A673 (cell line): ENCODE measurements around the gene TMEM179.

ENCODE experiments used
- EZH2 ChIP-seq: fragments of 200-600 bp; sonication (generic); IDR thresholded peaks from 2 replicates; pipeline ENCODE4 v1.6.1; 2017; ENCODE audit warnings: borderline replicate concordance, low read depth, mild to moderate bottlenecking, mixed read lengths, antibody characterized with exemption, low read length; ENCODE audit not compliant: poor library complexity, severe bottlenecking
- TF ChIP-seq, protein P1 (sequence below): fragments of 300-800, 200-600 bp; sonication (generic); conservative IDR thresholded peaks from 2 replicates; pipeline ENCODE4 v1.5.1; 2017; ENCODE audit warnings: low read depth, mild to moderate bottlenecking, antibody characterized with exemption, low read length, moderate library complexity, mixed read lengths

DNA sequence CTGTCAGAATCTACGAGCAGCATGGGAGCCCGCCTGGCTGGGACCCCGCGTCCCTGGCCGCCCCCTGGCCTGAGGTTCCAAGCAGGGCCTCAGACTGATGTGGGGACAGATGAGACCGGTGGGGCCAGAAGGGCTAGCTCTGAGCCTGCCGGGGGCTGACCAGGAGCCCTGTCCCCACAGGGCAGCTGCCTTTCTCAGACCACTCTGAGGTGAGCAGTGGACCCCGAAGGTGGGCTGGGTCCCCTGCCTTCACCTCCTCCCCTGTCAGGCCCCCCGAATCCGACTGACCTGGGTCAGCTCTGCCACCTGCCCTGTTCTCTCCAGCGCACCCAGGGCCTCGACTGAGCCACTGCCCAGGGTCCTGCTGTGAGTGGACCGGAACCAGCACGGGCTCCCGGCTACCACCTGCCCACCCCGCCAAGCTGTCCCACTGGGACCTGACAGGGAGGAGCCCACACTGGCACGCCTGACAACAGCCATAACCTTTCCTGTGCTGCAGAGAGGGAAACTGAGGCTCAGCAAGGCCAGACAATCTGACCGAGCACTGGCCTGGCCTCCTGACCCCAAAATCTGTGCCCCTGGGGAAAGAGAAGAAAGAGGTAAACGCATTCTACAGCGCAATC is 29.7 kb upstream of the TMEM179 start:
- TF ChIP-seq, protein P1, sequence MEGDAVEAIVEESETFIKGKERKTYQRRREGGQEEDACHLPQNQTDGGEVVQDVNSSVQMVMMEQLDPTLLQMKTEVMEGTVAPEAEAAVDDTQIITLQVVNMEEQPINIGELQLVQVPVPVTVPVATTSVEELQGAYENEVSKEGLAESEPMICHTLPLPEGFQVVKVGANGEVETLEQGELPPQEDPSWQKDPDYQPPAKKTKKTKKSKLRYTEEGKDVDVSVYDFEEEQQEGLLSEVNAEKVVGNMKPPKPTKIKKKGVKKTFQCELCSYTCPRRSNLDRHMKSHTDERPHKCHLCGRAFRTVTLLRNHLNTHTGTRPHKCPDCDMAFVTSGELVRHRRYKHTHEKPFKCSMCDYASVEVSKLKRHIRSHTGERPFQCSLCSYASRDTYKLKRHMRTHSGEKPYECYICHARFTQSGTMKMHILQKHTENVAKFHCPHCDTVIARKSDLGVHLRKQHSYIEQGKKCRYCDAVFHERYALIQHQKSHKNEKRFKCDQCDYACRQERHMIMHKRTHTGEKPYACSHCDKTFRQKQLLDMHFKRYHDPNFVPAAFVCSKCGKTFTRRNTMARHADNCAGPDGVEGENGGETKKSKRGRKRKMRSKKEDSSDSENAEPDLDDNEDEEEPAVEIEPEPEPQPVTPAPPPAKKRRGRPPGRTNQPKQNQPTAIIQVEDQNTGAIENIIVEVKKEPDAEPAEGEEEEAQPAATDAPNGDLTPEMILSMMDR = no peak
- no peak for TF ChIP-seq EZH2
